ENCODE measurements around the gene ARRB1. TPM values are rescaled to one million over a fixed set of nuclear protein-coding genes. Genes with fewer than 3 reads are reported as not detected.

The ARRB1 gene
- total RNA-seq, 1 experiment from 2014 or later = 90.1 TPM

DNA sequence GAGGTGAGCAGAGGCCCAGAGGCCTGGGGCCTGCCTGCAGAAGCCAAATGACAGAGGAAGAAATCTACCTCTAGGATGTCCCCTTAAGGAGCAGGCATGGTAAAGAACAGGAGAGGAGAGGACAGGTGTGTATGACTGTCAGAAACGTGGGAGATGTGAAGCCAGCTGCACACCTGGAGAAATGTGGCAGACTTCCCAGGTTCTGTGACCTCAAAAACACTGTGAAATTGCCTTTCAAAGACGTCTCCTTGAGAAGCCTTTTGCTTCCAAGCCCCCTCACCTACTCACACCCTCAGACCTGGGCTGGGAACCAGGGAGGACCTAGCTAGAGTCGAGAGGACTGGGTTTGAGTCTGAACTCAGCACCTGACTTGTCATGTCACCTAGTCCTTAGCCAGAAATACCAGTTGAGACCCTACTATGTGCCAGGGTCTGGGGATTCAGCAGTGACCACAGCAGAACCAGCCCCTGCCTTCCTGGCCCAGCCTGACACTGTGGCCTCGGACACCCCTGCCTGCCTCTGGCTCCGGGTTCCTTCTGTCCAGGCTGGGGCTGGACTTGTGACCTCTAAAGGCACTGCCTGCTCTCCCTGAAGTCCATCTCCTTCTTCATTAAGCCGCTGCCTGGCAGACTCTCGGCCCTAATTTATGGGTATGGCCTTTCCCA is 105.3 kb downstream of the ARRB1 start (continued):
- TF ChIP-seq, protein P1, sequence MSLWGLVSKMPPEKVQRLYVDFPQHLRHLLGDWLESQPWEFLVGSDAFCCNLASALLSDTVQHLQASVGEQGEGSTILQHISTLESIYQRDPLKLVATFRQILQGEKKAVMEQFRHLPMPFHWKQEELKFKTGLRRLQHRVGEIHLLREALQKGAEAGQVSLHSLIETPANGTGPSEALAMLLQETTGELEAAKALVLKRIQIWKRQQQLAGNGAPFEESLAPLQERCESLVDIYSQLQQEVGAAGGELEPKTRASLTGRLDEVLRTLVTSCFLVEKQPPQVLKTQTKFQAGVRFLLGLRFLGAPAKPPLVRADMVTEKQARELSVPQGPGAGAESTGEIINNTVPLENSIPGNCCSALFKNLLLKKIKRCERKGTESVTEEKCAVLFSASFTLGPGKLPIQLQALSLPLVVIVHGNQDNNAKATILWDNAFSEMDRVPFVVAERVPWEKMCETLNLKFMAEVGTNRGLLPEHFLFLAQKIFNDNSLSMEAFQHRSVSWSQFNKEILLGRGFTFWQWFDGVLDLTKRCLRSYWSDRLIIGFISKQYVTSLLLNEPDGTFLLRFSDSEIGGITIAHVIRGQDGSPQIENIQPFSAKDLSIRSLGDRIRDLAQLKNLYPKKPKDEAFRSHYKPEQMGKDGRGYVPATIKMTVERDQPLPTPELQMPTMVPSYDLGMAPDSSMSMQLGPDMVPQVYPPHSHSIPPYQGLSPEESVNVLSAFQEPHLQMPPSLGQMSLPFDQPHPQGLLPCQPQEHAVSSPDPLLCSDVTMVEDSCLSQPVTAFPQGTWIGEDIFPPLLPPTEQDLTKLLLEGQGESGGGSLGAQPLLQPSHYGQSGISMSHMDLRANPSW (CRISPR knock-in tag; conservative IDR thresholded peaks at IDR 0.05; ENCODE audit: low read depth) = no peak
- no peak for TF ChIP-seq FOXP1 (CRISPR knock-in tag; IDR thresholded peaks at IDR 0.05; ENCODE audit: borderline replicate concordance)
- no peak for TF ChIP-seq PRRX2 (CRISPR knock-in tag; IDR thresholded peaks at IDR 0.05)
- TF ChIP-seq NFATC4 (CRISPR knock-in tag; IDR thresholded peaks at IDR 0.05) = no peak
- no peak for TF ChIP-seq RELA (CRISPR knock-in tag; IDR thresholded peaks at IDR 0.05; ENCODE audit: borderline replicate concordance)
- no peak for TF ChIP-seq MYBL2 (CRISPR knock-in tag; IDR thresholded peaks at IDR 0.05)
- TF ChIP-seq ETV6 (CRISPR knock-in tag; IDR thresholded peaks at IDR 0.05) = no peak

DNA sequence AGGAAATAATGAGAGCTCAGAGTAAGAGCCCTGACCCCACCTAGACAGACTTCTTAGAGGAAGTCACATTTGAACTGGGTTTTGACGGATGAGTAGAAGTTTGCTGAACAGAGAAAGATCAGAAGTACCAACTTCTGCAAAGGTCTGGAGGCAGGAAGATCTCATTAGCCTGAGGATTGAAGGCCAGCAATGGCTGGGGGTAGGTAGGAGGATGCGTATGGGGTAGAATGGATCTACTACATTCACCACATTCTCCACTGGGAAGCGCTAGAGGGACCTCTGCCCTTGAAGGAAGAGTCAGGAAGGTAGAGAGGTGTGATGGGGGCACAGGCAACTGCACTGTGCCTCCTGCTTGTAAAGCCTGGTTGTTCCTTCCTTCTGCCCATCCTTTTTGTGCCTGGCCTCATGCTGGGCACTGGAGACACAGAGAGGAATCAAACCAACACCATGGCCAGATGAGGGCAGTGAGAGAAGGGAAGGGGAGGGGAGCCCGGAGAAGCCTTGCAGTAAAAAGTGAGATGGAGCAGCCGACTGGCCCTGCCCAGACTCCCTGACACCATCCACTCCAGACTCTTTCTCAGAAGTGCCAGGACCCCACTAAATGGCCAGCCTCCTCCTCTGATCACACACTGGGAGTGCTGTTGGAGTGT is 106.0 kb downstream of the ARRB1 start:
- Mint-ChIP-seq H3K27ac (no peak overlapping the region), H3K4me1 (peaks cover 4% of the 10 kb centered on the region), H3K36me3 (no peaks in the 10 kb centered on the region), H3K27me3 (ENCODE audit: low read depth) (peaks cover 60% of the 10 kb centered on the region), H3K9me3 (no peaks in the 10 kb centered on the region), H3K4me3 (no peak overlapping the region)
- TF ChIP-seq, protein P2, sequence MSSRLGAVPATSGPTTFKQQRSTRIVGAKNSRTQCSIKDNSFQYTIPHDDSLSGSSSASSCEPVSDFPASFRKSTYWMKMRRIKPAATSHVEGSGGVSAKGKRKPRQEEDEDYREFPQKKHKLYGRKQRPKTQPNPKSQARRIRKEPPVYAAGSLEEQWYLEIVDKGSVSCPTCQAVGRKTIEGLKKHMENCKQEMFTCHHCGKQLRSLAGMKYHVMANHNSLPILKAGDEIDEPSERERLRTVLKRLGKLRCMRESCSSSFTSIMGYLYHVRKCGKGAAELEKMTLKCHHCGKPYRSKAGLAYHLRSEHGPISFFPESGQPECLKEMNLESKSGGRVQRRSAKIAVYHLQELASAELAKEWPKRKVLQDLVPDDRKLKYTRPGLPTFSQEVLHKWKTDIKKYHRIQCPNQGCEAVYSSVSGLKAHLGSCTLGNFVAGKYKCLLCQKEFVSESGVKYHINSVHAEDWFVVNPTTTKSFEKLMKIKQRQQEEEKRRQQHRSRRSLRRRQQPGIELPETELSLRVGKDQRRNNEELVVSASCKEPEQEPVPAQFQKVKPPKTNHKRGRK (CRISPR knock-in tag; IDR thresholded peaks at IDR 0.05; ENCODE audit: borderline replicate concordance) = no peak
- TF ChIP-seq NFATC4 (CRISPR knock-in tag; IDR thresholded peaks at IDR 0.05) (no peak), KAT7 (CRISPR knock-in tag; IDR thresholded peaks at IDR 0.05; ENCODE audit: borderline replicate concordance) (no peak), ESRRA (CRISPR knock-in tag; IDR thresholded peaks at IDR 0.05; ENCODE audit: borderline replicate concordance) (no peak), NR1H2 (CRISPR knock-in tag; IDR thresholded peaks at IDR 0.05) (no peak), ZNF317 (CRISPR knock-in tag; IDR thresholded peaks at IDR 0.05; ENCODE audit: borderline replicate concordance, low read depth) (no peak)
- TF ChIP-seq, protein P3, sequence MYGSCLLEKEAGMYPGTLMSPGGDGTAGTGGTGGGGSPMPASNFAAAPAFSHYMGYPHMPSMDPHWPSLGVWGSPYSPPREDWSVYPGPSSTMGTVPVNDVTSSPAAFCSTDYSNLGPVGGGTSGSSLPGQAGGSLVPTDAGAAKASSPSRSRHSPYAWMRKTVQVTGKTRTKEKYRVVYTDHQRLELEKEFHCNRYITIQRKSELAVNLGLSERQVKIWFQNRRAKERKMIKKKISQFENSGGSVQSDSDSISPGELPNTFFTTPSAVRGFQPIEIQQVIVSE (CRISPR knock-in tag; IDR thresholded peaks at IDR 0.05; ENCODE audit: borderline replicate concordance) = no peak
- TF ChIP-seq, protein P4, sequence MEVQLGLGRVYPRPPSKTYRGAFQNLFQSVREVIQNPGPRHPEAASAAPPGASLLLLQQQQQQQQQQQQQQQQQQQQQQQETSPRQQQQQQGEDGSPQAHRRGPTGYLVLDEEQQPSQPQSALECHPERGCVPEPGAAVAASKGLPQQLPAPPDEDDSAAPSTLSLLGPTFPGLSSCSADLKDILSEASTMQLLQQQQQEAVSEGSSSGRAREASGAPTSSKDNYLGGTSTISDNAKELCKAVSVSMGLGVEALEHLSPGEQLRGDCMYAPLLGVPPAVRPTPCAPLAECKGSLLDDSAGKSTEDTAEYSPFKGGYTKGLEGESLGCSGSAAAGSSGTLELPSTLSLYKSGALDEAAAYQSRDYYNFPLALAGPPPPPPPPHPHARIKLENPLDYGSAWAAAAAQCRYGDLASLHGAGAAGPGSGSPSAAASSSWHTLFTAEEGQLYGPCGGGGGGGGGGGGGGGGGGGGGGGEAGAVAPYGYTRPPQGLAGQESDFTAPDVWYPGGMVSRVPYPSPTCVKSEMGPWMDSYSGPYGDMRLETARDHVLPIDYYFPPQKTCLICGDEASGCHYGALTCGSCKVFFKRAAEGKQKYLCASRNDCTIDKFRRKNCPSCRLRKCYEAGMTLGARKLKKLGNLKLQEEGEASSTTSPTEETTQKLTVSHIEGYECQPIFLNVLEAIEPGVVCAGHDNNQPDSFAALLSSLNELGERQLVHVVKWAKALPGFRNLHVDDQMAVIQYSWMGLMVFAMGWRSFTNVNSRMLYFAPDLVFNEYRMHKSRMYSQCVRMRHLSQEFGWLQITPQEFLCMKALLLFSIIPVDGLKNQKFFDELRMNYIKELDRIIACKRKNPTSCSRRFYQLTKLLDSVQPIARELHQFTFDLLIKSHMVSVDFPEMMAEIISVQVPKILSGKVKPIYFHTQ (CRISPR knock-in tag; IDR thresholded peaks at IDR 0.05) = no peak
- TF ChIP-seq, protein P5, sequence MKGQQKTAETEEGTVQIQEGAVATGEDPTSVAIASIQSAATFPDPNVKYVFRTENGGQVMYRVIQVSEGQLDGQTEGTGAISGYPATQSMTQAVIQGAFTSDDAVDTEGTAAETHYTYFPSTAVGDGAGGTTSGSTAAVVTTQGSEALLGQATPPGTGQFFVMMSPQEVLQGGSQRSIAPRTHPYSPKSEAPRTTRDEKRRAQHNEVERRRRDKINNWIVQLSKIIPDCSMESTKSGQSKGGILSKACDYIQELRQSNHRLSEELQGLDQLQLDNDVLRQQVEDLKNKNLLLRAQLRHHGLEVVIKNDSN (CRISPR knock-in tag; IDR thresholded peaks at IDR 0.05) = no peak
- TF ChIP-seq, protein P1 (CRISPR knock-in tag; conservative IDR thresholded peaks at IDR 0.05; ENCODE audit: low read depth) = no peak
- ATAC-seq (peak; percentile 53), DNase-seq (ENCODE audit: low spot score) (no peak)
- POLR2A ChIA-PET = interaction anchor here (0.5 kb wide), 1 partner anchor 612 kb away, joined by 3 read pairs; no protein-coding TSS in a partner anchor
- CTCF ChIA-PET = interaction anchor here (0.8 to 6.9 kb wide), 12 partner anchors 9 to 213 kb away, joined by 3 to 111 read pairs (median 5); no protein-coding TSS in a partner anchor
